Adrenal gland (tissue), 5 donors: Measurements from ENCODE around the gene USP34.

ENCODE experiments used
- CTCF ChIP-seq, 6 experiments: fragments of 450-650 bp in 4 of 6; fragments of 200-600 bp in 2 of 6; sonication (generic) in 1 of 6; IDR thresholded peaks; 1 replicate in 5 of 6; 2 replicates in 1 of 6; pipeline versions ENCODE4 v1.5.1 to v1.8.0; 2016 to 2021; ENCODE audit warnings: antibody characterized with exemption in 6 of 6, mild to moderate bottlenecking in 2 of 6, moderate library complexity in 1 of 6
- POLR2A ChIP-seq, 2 donors: fragments of 450-650 bp; IDR thresholded peaks; one replicate each; pipeline ENCODE4 v1.6.1; 2017; ENCODE audit warnings: antibody characterized with exemption in 2 of 2, mild to moderate bottlenecking in 2 of 2, moderate library complexity in 1 of 2
- donor health status: DM: no; HTN: no; CAD: no.

GRCh38 chr2:61414674-61415073, 56.2 kb downstream of the USP34 start:
- TF ChIP-seq CTCF (IDR thresholded peaks at IDR 0.05): no peak
- TF ChIP-seq POLR2A (IDR thresholded peaks at IDR 0.05): no peak
